Ascending aorta (tissue), 2 donors: Measurements from ENCODE around the gene WNT4. TPM values are rescaled to one million over a fixed set of nuclear protein-coding genes. Genes with fewer than 3 reads are reported as not detected.

Source experiments
- DNase-seq, 2 donors: peaks; one replicate each; pipeline ENCODE4 v3.0.0-alpha.2; 2019; ENCODE audit warnings: low spot score in 2 of 2
- H3K27ac ChIP-seq, 2 donors: fragments of 200-600 bp; sonication (generic); one replicate each; pipeline ENCODE4 v1.5.1; 2016 to 2017; ENCODE audit warnings: mild to moderate bottlenecking in 1 of 2
- H3K27me3 ChIP-seq: fragments of 200-600 bp; sonication (generic); one replicate; pipeline ENCODE4 v1.5.1; 2017
- H3K36me3 ChIP-seq, 2 donors: fragments of 200-600 bp; sonication (generic); one replicate each; pipeline ENCODE4 v1.5.1; 2016
- H3K4me1 ChIP-seq, 2 donors: fragments of 200-600 bp; sonication (generic); one replicate each; pipeline ENCODE4 v1.5.1; 2016 to 2017; ENCODE audit warnings: mild to moderate bottlenecking in 1 of 2
- H3K4me3 ChIP-seq, 2 donors: fragments of 200-600 bp; sonication (generic); one replicate each; pipeline ENCODE4 v1.5.1; 2016 to 2017; ENCODE audit warnings: mild to moderate bottlenecking in 1 of 2
- H3K9me3 ChIP-seq, 2 donors: fragments of 200-600 bp; sonication (generic); one replicate each; pipeline ENCODE4 v1.5.1; 2016
- intact Hi-C: fragments of 100-400 bp; cut with DNase I; formaldehyde crosslinking; loops from one replicate; pipeline ENCODE4 v1.15.1; 2023
- total RNA-seq: library from RNA; depleted of rRNA; stranded (reverse); fragments of >200 nt; gene quantifications from one replicate; pipeline ENCODE4 v1.1.0, GENCODE V29; 2016
- TF ChIP-seq, protein P1 (sequence below), 3 experiments: fragments of 200-600 bp in 2 of 3; fragments of 450-650 bp in 1 of 3; sonication (generic) in 2 of 3; IDR thresholded peaks; one replicate each; pipeline ENCODE4 v1.5.1; 2016 to 2019; ENCODE audit warnings: antibody characterized with exemption in 3 of 3, mild to moderate bottlenecking in 1 of 3, moderate library complexity in 1 of 3

Gene WNT4
- total RNA-seq, 1 donor from 2014 or later = not detected

- H3K36me3 ChIP-seq = peaks cover 7 to 31% of the 10 kb centered on the region in 2 donors
- intact Hi-C loops = no loop called here
- peak overlapping the region in 1 of 2 donors; percentile 9 for H3K4me3 ChIP-seq
- peaks cover 17 to 53% of the 10 kb centered on the region in 2 donors for H3K4me1 ChIP-seq
- no peaks in the 10 kb centered on the region for H3K27me3 ChIP-seq
- no peaks in the 10 kb centered on the region for H3K9me3 ChIP-seq
- H3K27ac ChIP-seq = no peak overlapping the region
- TF ChIP-seq, protein P1, sequence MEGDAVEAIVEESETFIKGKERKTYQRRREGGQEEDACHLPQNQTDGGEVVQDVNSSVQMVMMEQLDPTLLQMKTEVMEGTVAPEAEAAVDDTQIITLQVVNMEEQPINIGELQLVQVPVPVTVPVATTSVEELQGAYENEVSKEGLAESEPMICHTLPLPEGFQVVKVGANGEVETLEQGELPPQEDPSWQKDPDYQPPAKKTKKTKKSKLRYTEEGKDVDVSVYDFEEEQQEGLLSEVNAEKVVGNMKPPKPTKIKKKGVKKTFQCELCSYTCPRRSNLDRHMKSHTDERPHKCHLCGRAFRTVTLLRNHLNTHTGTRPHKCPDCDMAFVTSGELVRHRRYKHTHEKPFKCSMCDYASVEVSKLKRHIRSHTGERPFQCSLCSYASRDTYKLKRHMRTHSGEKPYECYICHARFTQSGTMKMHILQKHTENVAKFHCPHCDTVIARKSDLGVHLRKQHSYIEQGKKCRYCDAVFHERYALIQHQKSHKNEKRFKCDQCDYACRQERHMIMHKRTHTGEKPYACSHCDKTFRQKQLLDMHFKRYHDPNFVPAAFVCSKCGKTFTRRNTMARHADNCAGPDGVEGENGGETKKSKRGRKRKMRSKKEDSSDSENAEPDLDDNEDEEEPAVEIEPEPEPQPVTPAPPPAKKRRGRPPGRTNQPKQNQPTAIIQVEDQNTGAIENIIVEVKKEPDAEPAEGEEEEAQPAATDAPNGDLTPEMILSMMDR (IDR thresholded peaks at IDR 0.05) = no peak
- DNase-seq = no peak
Measured at GRCh38 chr1:22075718-22076117, 67.2 kb downstream of the WNT4 start.

DNA sequence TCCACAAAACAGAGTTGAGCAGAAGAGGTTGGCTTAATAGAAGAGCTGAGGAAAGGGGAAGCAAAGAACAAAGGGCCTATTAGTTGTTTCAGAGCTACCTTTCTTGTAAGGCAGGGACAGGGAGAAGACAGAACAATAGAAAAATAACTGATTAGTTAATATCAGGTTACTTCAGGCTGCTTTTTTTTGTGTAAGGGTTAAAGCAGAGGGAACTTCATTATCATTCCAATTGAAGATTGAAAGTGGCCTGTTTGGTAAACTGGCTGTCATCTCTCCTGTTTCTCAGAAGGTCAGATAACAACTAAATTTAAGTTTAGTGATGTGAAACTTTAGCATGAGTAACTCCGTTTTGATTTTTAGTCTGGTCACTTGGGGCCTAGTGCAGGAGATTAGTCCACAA is 68.1 kb downstream of the WNT4 start:
- Histone ChIP-seq H3K4me3 (no peak overlapping the region), H3K36me3 (peaks cover 6 to 22% of the 10 kb centered on the region in 2 donors), H3K27me3 (no peaks in the 10 kb centered on the region), H3K27ac (no peak overlapping the region), H3K9me3 (no peaks in the 10 kb centered on the region), H3K4me1 (peaks cover 17 to 50% of the 10 kb centered on the region in 2 donors)
- DNase-seq = no peak
- TF ChIP-seq, protein P1 (IDR thresholded peaks at IDR 0.05) = no peak
- intact Hi-C loops = no loop called here

- Histone ChIP-seq H3K4me1 (peaks cover 19 to 59% of the 10 kb centered on the region in 2 donors), H3K27ac (no peak overlapping the region), H3K27me3 (no peaks in the 10 kb centered on the region), H3K4me3 (no peak overlapping the region), H3K9me3 (no peaks in the 10 kb centered on the region), H3K36me3 (peaks cover 4 to 11% of the 10 kb centered on the region in 2 donors)
- intact Hi-C loops = no loop called here
- TF ChIP-seq, protein P1 (IDR thresholded peaks at IDR 0.05) = no peak
- no peak for DNase-seq
Measured at GRCh38 chr1:22071511-22071910, 71.4 kb downstream of the WNT4 start.

Other genes starting within 250 kb of the WNT4 start
- 1,294 TPM for gene HSPG2, start 205.8 kb downstream of the WNT4 start, total RNA-seq
- gene CELA3B, start 166.1 kb downstream of the WNT4 start, total RNA-seq = not detected
- gene CELA3A, start 141.4 kb downstream of the WNT4 start, total RNA-seq = not detected
- gene CDC42, start 90.4 kb downstream of the WNT4 start, total RNA-seq = 111 TPM